Measurements from ENCODE around the gene CCDC82. TPM values are rescaled to one million over a fixed set of nuclear protein-coding genes. Genes with fewer than 3 reads are reported as not detected.

The CCDC82 gene
- total RNA-seq, 4 donors from 2014 or later = 12.5 to 31.9 (median 14.3) TPM

DNA sequence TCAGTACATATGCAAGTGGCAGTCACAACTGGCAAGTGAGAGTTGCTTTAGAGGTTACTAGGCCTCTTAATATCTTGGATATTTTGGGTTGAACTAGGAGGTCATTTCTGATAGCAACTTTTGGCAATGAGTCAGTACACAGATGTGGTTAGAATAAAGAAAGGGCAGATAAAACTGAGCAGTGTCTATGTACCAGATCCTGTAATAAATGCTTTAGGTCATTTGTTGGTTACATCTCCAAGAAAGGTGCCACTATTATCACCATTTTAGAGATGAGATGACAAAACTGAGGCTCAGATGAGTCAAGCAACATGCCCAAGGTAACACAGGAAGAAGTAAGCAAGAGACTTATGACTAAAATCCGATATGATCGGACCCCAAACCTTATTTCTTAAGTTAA, 71.7 kb downstream of the CCDC82 start:
- TF ChIP-seq, protein P1, sequence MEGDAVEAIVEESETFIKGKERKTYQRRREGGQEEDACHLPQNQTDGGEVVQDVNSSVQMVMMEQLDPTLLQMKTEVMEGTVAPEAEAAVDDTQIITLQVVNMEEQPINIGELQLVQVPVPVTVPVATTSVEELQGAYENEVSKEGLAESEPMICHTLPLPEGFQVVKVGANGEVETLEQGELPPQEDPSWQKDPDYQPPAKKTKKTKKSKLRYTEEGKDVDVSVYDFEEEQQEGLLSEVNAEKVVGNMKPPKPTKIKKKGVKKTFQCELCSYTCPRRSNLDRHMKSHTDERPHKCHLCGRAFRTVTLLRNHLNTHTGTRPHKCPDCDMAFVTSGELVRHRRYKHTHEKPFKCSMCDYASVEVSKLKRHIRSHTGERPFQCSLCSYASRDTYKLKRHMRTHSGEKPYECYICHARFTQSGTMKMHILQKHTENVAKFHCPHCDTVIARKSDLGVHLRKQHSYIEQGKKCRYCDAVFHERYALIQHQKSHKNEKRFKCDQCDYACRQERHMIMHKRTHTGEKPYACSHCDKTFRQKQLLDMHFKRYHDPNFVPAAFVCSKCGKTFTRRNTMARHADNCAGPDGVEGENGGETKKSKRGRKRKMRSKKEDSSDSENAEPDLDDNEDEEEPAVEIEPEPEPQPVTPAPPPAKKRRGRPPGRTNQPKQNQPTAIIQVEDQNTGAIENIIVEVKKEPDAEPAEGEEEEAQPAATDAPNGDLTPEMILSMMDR (IDR thresholded peaks at IDR 0.05) = no peak
- no peak for TF ChIP-seq EP300 (IDR thresholded peaks at IDR 0.05)
- TF ChIP-seq POLR2AphosphoS5 (IDR thresholded peaks at IDR 0.05) = no peak
- TF ChIP-seq POLR2A (IDR thresholded peaks at IDR 0.05) = no peak
- no peaks in the 10 kb centered on the region for H3K9me3 ChIP-seq
- H3K36me3 ChIP-seq = no peaks in the 10 kb centered on the region
- H3K27ac ChIP-seq = peak overlapping the region; percentile 60
- 93% methylated on average over 2 of the region's 2 CpGs for WGBS
- peaks cover 82% of the 10 kb centered on the region for H3K4me1 ChIP-seq
- no peak overlapping the region for H3K4me3 ChIP-seq
- H3K27me3 ChIP-seq = no peaks in the 10 kb centered on the region
- no peak for DNase-seq (ENCODE audit: low spot score in 2 of 2)

DNA sequence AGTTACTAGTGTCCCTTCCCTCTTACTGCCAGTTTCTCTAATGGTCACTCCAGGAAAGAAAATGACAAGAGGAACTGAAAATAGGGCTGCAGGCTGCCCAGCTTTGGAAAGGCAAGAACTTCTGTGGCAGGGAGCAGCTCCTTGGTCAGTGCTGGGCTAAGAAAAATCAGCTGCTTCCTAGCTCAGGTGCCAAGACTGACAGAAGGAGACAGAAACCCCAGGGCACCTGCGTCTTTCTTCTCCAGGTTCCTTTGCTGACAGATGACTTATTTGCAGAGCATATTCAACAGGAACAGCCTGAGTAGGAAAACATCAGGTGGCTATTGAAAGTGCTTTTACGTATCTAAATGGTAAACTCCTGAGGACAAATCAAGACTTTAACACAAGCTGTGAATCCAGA, 72.1 kb downstream of the CCDC82 start:
- Histone ChIP-seq H3K27ac (peak overlapping the region; percentile 60), H3K4me1 (peaks cover 82% of the 10 kb centered on the region), H3K4me3 (no peak overlapping the region), H3K9me3 (no peaks in the 10 kb centered on the region), H3K36me3 (no peaks in the 10 kb centered on the region), H3K27me3 (no peaks in the 10 kb centered on the region)
- DNase-seq (ENCODE audit: low spot score in 2 of 2) = no peak
- TF ChIP-seq POLR2AphosphoS5 (IDR thresholded peaks at IDR 0.05) = no peak
- TF ChIP-seq, protein P1 (IDR thresholded peaks at IDR 0.05) = no peak
- WGBS = 31% methylated on average over 2 of the region's 2 CpGs

DNA sequence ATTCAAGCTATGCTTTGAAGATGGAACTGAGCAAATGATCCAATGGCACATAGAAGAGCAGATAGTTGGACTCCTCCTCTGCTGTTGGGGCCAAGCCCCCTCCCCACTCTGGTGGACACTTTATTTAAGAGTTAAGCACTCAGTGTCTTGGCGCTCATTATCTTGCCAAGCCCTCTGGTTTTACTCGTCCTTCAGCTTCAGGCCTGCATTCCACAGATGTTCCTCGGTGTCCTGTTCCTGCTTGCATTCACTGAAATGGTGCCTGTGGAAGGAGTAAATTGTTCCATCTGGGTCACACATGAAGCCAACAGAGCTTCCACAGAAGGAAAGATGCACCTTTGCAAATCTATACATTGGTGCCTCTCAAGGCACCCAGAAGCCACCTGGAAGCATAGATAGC, 72.8 kb downstream of the CCDC82 start:
- peak overlapping the region; percentile 60 for H3K27ac ChIP-seq
- H3K27me3 ChIP-seq = no peaks in the 10 kb centered on the region
- no peaks in the 10 kb centered on the region for H3K36me3 ChIP-seq
- no peaks in the 10 kb centered on the region for H3K9me3 ChIP-seq
- H3K4me1 ChIP-seq = peaks cover 81% of the 10 kb centered on the region
- no peak for DNase-seq (ENCODE audit: low spot score in 2 of 2)
- TF ChIP-seq EP300 (IDR thresholded peaks at IDR 0.05) (no peak), POLR2A (IDR thresholded peaks at IDR 0.05) (no peak), POLR2AphosphoS5 (IDR thresholded peaks at IDR 0.05) (no peak)
- TF ChIP-seq, protein P1 (IDR thresholded peaks at IDR 0.05) = no peak
- no peak overlapping the region for H3K4me3 ChIP-seq
- 57% methylated on average over 3 of the region's 3 CpGs for WGBS

DNA sequence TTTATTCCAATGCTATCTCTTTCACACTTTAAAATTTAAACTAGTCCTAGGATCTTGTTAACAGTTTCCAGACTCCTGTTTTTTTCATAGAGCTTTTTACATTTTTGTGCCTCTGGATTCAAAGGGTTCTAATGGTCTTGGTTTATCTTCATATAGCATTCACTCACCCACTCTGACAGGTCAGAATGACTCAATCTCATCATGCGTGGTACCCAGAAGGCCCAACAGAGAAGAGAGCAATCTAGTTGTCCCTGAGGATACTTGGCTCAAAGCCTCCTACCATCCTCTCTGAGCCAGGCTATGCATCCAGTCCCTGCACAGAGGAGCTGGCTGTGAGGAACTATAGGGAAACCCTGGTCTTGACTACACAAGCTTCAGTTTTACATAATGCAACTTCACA, 74.2 kb downstream of the CCDC82 start:
- TF ChIP-seq POLR2AphosphoS5 (IDR thresholded peaks at IDR 0.05) = no peak
- no peak for TF ChIP-seq EP300 (IDR thresholded peaks at IDR 0.05)
- no peak for TF ChIP-seq POLR2A (IDR thresholded peaks at IDR 0.05)
- TF ChIP-seq, protein P1 (IDR thresholded peaks at IDR 0.05) = no peak
- no peaks in the 10 kb centered on the region for H3K9me3 ChIP-seq
- no peak for DNase-seq (ENCODE audit: low spot score in 2 of 2)
- WGBS = 45% methylated on average over 1 of the region's 1 CpG
- peak overlapping the region; percentile 49 for H3K27ac ChIP-seq
- no peaks in the 10 kb centered on the region for H3K27me3 ChIP-seq
- no peak overlapping the region for H3K4me3 ChIP-seq
- H3K36me3 ChIP-seq = no peaks in the 10 kb centered on the region
- H3K4me1 ChIP-seq = peaks cover 82% of the 10 kb centered on the region

DNA sequence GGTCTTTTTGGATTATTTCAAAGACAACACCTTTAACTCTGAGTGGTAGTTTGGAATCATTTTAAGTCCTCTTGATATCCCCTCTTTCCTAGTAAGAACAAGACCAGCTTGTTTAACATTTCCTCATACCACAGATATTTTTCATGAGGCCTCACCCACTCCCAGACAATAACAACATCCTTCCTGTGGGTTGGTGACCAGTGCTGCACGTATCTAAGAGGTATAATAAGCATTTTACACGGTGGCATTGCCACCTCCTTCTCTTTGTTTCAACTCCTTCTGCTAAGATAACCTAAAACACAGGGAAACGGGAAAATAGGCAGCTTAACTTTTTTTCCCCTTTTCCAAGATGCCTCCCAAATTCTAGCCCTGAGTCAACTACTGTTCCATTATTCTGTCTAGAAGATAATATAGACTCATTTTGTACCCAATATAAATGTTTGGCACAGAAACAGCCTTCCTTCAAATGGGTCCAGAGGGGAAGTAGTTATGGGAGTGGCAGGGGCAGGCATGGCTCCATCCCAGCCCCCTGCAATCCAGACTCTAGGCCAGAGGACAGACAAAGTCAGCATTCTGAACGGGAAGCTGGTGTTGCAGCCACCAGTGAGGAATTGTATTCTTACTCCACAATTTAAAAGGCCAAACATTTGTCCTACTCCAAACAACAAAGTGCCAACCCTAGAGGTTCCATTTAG, 75.2 kb downstream of the CCDC82 start:
- no peak for DNase-seq (ENCODE audit: low spot score in 2 of 2)
- peaks cover 76% of the 10 kb centered on the region for H3K4me1 ChIP-seq
- TF ChIP-seq, protein P1 (IDR thresholded peaks at IDR 0.05) = no peak
- TF ChIP-seq EP300 (IDR thresholded peaks at IDR 0.05) (no peak), POLR2A (IDR thresholded peaks at IDR 0.05) (no peak), POLR2AphosphoS5 (IDR thresholded peaks at IDR 0.05) (no peak)
- peak overlapping the region; percentile 68 for H3K27ac ChIP-seq
- H3K36me3 ChIP-seq = no peaks in the 10 kb centered on the region
- no peaks in the 10 kb centered on the region for H3K9me3 ChIP-seq
- 33% methylated on average over 4 of the region's 4 CpGs for WGBS
- H3K4me3 ChIP-seq = no peak overlapping the region
- H3K27me3 ChIP-seq = no peaks in the 10 kb centered on the region

Data from suprapubic skin (tissue), 4 donors.